Measurements from ENCODE around the gene FAM234A.
"Not testable (repeated sequence)": the region's sequence is repeated elsewhere in the genome, so short reads cannot be mapped to it uniquely, and the experiment has no call there.

The FAM234A gene

DNA sequence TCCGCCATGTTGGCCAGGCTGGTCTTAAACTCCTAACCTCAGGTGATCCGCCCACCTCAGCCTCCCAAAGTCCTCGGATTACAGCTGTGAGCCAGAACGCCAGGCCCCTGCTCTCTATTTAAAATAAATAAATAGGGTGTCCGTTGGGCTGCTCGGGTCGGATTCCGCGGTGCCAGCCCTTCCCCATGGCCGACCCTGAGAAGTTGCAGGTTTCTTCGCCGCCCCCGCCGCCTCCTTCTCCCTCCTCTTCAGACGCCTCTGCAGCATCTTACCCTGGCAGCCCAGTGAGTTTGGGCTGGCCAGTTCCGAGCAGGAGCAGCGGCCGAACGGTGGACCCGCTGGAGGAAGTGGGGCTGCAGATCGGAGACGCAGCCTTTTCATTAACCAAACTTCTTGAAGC is 3.7 kb upstream of the FAM234A start:
- DNase-seq, result no peak

DNA sequence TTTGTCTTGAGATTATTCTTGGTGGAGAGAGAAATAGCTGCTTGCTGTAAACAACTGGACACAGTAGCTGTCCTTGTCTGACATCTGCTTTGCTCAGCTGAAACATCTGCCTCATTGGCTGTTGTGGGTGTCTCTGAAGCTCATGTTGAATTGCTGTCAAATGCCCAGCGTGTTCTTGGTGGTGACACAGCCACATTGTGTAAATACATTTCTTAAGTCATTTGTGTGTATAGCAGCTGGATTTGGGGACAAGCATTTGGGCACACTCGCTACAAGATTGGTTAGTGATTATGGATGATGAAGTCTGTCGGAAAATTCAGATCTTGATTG is 5.3 kb downstream of the FAM234A start:
- no peak for DNase-seq

DNA sequence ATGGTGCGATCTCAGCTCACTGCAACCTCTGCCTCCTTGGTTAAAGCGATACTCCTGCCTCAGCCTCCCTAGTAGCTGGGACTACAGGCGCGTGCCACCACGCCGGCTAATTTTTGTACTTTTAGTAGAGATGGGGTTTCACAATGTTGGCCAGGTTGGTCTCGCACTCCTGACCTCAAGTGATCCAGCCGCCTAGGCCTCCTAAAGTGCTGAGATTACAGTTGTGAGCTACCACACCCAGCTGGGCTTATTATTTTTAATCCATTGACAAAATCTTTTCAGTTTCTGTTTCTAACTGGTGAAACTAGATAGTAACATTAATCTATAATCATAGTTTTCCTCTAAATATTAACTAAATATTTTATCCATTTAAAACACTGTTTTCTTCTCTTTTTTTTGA is 5.9 kb downstream of the FAM234A start:
- no peak for DNase-seq

DNA sequence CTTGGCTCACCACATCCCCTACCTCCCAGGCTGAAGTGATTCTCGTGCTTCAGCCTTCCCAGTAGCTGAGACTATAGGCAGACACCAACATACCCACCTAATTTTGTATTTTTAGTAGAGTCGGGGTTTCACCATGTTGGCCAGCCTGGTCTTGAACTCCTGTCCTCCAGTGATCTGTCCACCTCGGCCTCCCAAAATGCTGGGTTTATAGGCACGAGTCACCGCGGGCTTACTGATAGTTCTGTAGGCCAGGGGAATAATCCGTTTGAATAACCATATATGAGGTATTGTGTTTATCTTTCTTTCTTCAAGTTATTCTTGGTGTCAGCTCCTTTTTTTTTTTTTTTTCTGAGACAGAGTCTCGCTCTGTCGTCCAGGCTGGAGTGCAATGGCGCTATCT is 7.7 kb downstream of the FAM234A start:
- DNase-seq, result no peak

DNA sequence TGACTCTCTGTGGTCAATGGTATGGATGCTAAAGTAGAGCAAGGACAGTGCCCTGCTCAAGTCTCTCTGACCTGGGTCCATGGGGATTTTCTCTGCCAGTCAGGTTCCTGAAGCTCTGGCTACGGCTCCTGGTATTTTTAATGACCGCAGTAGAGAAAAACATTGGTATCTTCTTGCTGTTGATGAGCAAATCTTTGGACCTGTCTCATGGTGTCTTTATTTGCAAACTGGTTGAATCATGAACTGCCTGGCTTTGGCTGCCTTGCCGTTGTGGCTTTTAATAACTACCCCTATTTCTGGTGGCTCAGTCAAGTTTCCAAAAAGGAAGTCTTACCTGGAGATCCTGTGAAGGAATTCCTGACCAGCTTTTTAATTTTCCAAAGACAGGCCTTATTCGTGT is 8.7 kb downstream of the FAM234A start:
- no peak for DNase-seq

DNA sequence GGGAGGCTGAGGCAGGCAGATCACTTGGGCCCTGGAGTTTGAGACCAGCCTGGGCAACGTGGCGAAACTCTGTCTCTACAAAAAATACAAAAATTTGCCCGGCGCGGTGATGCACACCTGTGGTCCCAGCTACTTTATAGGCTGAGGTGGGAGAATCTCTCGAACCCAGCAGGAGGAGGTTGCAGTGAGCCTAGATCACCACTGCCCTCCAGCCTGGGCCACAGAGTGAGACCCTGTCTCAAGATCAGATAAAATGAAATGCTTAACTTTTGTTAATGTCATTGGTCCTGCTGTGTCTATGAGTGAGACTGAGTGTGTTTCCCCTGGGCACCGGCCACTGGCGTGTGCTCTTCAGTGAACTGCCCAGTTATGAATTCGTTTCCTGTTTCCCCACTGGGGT is 10.5 kb downstream of the FAM234A start:
- DNase-seq, result no peak

DNA sequence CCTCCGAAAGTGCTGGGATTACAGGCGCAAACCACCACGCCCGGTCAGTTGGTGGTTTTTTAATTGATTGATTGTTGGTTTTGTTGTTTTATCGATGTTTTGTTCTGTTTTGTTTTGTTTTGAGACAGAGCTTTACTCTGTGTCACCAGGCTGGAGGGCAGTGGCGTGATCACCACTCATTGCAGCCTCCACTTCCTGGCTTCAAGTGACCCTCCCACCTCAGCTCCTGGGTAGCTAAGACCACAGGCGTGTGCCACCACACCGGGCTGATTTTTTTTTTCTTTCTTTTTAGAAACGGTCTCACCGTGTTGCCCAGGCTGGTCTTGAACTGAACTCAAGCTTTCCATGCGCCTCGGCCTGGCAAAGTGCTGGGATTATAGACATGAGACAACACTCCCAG is 12.4 kb downstream of the FAM234A start:
- no peak for DNase-seq

DNA sequence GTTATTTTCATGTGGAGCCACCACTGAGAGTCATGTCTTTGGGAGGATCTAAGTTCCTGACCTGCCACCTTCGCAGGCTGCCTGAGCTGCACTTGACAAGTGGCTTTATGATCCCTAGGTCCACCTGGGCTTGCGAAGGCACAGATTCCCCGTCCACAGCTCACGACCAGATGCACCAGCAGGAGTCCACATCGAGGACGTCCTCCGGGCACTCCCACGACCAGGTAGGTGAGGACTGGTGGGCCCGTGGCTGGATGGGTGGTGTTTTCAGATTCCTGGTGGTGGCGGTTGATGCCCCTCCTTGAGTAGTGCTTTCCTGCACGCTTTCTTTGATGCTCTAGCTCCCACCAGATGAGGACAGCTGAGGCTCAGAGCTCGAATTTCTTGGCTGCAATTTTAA is 14.8 kb downstream of the FAM234A start:
- no peak for DNase-seq

DNA sequence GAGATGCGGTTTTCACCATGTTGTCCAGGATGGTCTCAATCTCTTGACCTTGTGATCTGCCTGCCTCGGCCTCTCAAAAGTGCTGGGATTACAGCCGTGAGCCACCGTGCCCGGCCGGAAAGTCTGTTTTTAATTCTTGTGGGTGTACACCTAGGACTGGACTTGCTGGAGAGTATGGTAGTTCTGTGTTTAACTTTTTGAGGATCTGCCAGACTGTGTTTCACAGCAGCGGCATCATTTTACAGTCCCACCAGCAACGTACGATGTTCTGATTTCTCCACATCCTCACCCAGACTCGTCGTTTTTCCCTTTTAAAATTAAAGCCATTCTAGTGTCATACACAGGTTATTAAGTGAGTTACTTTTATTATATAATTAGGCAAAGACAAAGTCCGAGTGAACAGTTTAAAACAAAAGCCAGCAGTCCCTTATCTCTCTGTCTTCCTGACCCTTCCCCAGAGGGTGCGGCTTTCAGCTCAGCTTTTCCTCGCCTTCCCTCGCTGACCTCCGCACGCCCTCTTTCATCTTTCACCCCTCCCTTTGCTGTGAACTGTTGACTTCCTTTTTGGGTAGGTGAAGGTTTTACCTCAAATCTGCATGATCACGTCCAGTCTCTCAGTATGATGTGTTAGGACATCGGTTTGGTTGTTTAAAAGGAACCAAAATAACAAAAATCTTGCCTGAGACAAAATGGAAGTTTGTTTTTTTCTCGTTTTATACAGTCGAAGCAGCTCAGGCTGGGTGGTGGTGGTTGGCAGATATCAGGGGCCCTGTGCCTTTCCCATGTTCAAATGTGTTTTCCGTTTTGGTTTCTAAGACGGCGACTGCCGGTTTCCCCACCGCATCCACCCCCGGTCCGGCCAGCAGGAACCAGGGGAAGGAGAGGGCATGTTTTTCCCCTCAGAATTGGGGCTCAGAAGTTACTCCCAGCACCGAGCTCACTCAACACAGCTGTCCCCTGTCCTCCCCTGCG is 18.0 kb downstream of the FAM234A start:
- peak; percentile 35 for DNase-seq

DNA sequence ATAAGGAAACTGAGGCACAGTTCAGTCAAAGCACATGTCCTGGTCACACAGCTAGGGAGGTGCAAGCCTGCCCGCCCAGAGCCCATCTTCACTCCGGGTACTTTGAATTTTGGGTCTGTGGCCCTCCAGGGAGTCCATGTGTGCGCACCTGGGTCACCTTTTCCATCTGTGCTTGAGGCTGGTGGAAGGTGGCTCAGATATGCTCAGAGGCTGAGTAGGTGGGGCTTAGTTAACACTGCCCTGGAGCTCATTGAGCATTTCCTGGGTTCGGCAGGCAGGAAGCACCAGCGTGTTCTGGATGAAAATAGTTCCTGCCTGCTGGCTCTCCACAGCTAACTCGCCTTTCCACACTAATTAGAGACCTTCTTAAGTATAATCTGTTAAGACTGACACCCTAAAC is 19.2 kb downstream of the FAM234A start:
- peak; percentile 45 for DNase-seq

DNA sequence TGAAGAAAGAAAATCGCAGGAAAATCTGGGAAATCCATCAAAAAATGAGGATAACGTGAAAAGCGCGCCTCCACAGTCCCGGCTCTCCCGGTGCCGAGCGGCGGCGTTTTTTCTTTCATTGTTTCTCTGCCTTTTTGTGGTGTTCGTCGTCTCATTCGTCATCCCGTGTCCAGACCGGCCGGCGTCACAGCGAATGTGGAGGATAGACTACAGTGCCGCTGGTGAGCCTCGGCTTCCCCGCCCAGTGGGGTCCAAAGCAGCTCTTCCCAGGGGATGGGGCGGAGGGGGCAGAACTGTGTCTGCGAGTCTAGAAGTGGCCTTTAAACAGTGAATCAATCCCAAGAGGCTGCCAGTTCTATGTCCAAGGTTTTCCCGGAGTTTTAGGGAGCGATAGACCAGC is 19.8 kb downstream of the FAM234A start:
- DNase-seq, result no peak

DNA sequence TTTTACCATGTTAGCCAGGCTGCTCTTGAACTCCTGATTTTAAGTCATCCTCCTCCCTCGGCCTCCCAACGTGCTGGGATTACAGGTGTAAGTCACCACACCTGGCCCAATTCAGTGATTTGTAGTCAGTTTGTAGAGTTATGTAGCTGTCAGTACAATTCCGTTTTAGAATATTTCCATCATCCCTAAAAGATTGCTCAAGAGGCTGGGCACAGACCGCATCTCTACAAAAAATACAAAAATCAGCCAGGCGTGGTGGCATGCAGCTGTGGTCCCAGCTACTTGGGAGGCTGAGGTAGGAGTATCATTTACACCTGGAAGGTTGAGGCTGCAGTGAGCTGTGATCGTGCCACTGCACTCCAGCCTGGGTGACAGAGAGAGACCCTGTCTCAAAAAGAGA is 20.6 kb downstream of the FAM234A start:
- DNase-seq, result no peak

DNA sequence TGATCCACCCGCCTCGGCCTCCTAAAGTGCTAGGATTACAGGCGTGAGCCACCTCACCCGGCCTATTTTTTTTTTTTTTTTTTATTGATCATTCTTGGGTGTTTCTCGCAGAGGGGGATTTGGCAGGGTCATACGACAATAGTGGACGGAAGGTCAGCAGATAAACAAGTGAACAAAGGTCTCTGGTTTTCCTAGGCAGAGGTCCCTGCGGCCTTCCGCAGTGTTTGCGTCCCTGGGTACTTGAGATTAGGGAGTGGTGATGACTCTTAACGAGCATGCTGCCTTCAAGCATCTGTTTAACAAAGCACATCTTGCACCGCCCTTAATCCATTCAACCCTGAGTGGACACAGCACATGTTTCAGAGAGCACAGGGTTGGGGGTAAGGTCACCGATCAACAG is 23.5 kb downstream of the FAM234A start:
- not testable (repeated sequence) for DNase-seq

DNA sequence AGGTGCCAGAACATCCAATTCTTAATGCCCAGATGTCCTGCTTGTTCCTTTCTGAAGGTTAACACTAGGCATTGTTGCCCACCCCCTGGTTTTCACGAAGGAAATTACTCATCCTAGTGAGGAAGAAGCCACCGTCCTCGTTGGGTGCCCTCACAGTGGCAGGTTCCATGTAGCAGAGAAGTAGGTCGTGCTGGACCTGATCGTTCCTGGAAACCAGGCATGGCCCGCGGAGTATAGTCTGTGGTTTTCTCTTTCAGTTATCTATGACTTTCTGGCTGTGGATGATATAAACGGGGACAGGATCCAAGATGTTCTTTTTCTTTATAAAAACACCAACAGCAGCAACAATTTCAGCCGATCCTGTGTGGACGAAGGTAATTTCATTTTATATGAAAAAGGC is 24.6 kb downstream of the FAM234A start:
- DNase-seq, result no peak

DNA sequence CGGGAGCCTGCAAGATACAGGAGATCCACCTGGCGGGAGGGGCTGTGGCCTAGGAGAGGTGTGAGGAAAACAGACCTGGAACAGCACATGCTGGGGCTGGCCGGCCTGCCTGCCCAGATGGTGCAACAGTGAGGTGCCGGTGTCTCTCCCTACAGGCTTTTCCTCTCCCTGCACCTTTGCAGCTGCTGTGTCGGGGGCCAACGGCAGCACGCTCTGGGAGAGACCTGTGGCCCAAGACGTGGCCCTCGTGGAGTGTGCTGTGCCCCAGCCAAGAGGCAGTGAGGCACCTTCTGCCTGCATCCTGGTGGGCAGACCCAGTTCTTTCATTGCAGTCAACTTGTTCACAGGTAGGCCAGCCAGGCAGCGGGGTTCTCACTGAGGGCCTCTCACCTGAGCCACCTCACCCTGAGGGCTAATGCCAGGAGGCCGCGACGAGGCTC is 25.2 kb downstream of the FAM234A start:
- no peak for DNase-seq

DNA sequence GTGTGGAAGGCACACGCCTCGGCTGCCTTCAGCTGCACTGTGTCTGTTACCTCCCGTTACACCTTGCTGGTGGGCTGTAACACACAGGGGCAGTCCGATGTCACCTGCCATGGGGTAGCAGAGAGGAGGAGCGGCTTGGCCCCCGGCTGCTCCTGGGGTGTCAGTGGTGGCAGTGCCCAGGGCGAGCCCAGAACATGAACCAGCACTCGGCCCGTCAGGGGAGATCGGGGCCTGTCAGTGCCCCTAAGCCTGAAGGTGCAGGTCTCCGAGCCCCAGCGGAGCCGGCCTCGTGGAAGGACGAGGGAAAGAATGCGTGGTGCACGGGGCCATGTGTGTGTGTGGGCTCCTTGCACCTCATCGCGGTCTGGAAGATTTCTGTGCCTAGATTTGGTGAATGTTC is 25.7 kb downstream of the FAM234A start:
- no peak for DNase-seq

DNA sequence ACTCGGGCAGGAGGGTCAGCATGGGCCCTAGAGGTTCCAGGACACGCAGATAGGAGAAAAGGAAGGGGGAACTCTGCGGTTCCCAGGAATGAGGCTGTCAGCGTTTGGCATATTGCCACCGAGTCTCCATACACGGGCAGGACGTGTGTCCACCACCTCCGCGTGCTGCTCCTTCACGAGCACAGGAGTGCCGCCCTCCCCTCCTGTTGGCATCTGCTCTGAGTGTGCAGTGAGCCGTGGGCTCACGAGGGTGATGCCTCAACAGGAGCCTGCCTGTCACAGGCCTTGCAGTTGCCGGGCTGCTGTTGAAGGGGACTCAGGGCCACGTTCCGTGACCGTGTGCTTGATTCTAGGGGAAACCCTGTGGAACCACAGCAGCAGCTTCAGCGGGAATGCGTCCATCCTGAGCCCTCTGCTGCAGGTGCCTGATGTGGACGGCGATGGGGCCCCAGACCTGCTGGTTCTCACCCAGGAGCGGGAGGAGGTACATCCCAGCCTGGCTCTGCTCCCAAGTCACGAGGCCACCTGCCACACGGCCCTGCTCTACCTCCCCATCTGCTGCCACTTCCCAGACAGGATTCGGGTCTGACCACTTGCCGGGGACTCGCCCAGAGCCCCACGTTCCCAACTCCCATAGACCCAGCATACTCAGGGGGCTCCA is 26.5 kb downstream of the FAM234A start:
- no peak for DNase-seq

DNA sequence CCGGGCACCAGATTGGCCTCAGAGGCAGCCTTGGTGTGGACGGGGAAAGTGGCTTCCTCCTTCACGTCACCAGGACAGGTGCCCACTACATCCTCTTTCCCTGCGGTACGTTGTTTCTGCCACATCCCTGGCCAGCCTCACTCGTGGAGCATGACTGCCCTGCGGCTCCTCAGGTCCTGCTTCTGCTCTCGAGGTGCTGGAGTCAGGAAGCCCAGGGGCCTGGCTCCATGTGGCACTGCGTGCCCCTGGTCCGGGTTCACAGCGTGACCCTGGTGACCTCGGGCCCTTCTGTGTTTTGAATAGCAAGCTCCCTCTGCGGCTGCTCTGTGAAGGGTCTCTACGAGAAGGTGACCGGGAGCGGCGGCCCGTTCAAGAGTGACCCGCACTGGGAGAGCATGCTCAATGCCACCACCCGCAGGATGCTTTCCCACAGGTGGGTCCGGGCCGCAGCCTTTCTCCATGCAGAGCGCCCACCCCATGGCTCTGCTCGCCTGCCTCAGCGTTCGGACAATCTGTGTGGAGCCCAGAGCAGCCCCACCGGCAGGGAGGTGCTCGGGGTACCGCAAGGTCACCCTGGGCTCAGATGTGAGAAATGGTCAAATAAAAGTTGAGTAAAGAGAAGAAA is 27.6 kb downstream of the FAM234A start:
- DNase-seq, result no peak

DNA sequence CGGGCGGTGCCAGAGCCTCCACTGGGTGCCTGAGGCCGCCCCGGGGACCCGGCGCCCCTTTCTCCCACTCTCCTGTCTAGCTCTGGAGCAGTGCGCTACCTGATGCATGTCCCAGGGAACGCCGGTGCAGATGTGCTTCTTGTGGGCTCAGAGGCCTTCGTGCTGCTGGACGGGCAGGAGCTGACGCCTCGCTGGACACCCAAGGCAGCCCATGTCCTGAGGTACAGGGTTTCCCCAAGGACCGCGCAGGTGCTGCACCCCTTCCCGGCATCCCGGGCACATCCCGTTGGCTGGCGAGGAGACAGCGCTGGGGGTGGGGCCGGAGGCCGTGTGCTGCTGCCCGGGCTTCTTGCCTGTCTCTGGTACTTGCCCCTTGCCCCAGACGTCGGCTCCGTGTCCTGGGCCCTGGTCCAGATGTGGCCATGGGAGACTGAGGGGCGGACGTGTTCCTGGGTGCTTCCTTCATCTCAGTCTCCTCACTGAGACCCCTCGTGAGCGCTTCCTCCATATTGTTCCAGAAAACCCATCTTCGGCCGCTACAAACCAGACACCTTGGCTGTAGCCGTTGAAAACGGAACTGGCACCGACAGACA is 28.7 kb downstream of the FAM234A start:
- DNase-seq, result no peak

DNA sequence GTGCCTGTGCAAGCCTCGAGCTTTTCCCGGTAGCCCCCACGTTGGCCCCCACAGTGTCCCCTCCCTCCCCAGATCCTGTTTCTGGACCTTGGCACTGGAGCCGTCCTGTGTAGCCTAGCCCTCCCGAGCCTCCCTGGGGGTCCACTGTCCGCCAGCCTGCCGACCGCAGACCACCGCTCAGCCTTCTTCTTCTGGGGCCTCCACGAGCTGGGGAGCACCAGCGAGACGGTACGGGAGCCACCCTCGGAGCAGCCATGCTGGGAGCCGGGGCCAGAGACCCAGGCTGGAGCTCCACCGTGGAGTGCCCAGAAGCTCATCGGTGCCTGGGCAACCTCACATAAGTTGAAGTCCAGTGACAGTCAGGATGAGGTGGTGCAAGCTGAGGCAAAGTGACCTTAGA is 29.3 kb downstream of the FAM234A start:
- DNase-seq, result no peak

DNA sequence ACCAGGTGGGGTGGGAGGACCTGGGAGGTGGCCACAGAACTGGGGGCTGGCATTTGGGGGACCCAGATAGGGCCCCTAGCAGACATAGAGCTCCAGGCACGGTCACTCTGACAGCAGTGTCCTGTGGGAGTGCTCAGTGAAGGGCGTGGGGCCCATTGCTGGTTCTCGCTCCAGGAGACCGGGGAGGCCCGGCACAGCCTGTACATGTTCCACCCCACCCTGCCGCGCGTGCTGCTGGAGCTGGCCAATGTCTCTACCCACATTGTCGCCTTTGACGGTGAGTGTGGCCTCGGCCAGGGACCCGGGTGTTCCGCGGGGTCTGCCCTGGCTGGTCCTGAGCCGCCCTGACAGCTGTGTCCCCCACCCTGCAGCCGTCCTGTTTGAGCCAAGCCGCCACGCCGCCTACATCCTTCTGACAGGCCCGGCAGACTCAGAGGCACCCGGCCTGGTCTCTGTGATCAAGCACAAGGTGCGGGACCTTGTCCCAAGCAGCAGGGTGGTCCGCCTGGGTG is 29.9 kb downstream of the FAM234A start:
- no peak for DNase-seq

DNA sequence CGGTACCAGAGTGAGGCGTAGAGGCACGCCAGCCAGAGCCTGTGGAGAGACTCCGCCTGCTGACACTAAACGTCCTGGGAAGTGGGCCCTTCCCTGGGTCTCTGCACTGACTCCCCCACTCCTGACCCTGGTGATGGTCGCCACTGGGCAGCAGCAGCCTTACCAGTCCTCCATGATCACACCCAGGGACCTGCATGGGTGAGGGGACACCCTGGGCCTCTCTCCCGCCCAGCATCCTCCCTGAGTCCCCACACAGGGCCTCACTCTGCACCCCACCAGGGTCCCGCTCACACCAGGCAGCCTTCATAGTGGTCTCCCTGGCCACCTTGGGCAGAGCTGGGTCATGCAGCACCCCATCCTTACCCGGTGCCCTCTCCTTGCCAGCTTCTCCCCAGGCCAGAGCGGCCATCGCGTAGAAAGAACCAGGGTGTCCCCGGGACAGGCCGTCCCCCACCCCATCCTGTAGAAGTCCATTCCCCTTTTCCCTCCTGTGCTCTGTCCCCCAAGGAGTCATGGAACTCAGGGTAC is 30.4 kb downstream of the FAM234A start:
- DNase-seq, result no peak

DNA sequence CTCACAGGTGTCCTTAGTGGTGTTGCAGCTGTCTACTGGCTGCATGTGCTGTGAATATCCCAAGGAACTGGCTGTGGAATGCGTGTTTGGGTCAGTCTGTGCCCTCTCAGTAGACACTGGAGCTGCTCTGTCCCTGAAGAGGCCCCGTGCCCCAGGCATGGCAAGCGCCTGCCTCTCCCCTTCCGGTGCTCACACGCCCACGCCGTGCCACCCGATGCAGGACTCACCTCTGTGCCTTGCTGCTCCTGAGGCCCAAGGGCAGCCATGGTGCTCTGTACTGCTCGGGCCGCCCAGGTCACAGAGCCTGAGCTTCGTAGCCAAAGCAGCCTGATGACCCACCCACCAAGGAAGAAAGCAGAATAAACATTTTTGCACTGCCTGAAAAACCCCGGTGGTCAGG is 31.1 kb downstream of the FAM234A start:
- DNase-seq, result no peak
